ENCODE measurements around the gene DYNC1I1.

DNA sequence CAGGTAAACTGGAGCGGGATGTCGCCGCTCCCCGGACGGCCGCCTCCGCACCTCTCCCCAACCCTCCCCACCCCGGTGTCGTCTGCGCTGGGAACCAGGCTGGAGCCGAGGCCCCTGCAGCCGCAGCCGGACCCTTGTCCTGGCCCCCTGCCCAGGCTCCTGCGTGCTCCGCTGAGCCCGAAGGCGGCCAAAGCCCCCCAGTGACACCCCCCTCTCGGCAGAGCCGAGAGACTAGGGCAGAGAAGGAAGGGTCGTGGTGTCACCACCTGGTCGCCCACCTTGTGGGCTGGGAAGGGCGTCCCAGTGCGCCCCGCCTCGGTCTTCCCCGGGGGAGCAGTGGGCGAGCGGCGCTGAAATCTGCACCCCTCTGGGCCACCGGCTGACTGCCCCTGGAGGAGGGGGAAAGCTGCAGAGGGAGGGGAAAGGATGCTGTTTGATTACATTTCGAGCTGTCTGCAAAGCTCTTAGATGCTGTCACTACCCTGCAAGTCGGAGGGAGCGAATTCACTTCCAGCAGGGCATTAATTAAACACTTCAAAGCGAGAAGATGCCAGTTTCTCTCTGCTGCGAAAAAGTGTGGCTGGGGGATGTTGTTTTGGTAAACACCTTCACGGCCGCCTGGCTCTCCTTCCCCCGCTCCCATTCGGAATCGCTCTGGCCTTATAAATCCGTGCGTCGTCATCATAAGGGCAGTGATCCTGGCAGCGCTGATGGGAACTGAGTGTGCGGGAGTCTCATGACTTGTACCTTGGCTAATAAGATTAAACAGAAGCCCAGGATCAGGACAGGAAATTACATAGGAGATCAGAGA, 622 bp downstream of the DYNC1I1 start:
- TF ChIP-seq, protein P1, sequence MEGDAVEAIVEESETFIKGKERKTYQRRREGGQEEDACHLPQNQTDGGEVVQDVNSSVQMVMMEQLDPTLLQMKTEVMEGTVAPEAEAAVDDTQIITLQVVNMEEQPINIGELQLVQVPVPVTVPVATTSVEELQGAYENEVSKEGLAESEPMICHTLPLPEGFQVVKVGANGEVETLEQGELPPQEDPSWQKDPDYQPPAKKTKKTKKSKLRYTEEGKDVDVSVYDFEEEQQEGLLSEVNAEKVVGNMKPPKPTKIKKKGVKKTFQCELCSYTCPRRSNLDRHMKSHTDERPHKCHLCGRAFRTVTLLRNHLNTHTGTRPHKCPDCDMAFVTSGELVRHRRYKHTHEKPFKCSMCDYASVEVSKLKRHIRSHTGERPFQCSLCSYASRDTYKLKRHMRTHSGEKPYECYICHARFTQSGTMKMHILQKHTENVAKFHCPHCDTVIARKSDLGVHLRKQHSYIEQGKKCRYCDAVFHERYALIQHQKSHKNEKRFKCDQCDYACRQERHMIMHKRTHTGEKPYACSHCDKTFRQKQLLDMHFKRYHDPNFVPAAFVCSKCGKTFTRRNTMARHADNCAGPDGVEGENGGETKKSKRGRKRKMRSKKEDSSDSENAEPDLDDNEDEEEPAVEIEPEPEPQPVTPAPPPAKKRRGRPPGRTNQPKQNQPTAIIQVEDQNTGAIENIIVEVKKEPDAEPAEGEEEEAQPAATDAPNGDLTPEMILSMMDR (IDR thresholded peaks at IDR 0.05) = no peak
- TF ChIP-seq POLR2A (IDR thresholded peaks at IDR 0.05) = no peak
